HG03439 (cell line): ENCODE measurements around the gene RBM44.

Experiments used
- ATAC-seq: cut with Tn5 transposase; IDR thresholded peaks from one replicate; pipeline ENCODE4 v1.9.1; 2021; ENCODE audit warnings: mild to moderate bottlenecking, moderate library complexity; ENCODE audit not compliant: unreplicated experiment

RBM44 gene

GRCh38 chr2:237870126-237870525 lies 71.5 kb downstream of the RBM44 start:
- no peak for ATAC-seq

- ATAC-seq, result no peak
Observed at GRCh38 chr2:237870754-237871651, 72.4 kb downstream of the RBM44 start.

GRCh38 chr2:237872178-237872887 lies 73.8 kb downstream of the RBM44 start:
- no peak for ATAC-seq

GRCh38 chr2:237873421-237873831 lies 74.8 kb downstream of the RBM44 start:
- no peak for ATAC-seq

- ATAC-seq, result no peak
Observed at GRCh38 chr2:237873897-237874551, 75.4 kb downstream of the RBM44 start.

GRCh38 chr2:237874585-237875161 lies 76.1 kb downstream of the RBM44 start:
- no peak for ATAC-seq

GRCh38 chr2:237875256-237876060 lies 76.9 kb downstream of the RBM44 start:
- no peak for ATAC-seq

GRCh38 chr2:237876061-237876526 lies 77.5 kb downstream of the RBM44 start:
- ATAC-seq, result no peak

- ATAC-seq, result no peak
Observed at GRCh38 chr2:237876532-237876931, 78.0 kb downstream of the RBM44 start.

GRCh38 chr2:237876951-237877491 lies 78.4 kb downstream of the RBM44 start:
- ATAC-seq, result no peak

- no peak for ATAC-seq
Observed at GRCh38 chr2:237877576-237878307, 79.2 kb downstream of the RBM44 start.

- no peak for ATAC-seq
Observed at GRCh38 chr2:237878321-237879057, 79.9 kb downstream of the RBM44 start.

- no peak for ATAC-seq
Observed at GRCh38 chr2:237879058-237879430, 80.5 kb downstream of the RBM44 start.

GRCh38 chr2:237879991-237880560 lies 81.5 kb downstream of the RBM44 start:
- ATAC-seq, result no peak

GRCh38 chr2:237882510-237883481 lies 84.2 kb downstream of the RBM44 start:
- no peak for ATAC-seq

- no peak for ATAC-seq
Observed at GRCh38 chr2:237883951-237884446, 85.4 kb downstream of the RBM44 start.

- ATAC-seq, result no peak
Observed at GRCh38 chr2:237884681-237885080, 86.1 kb downstream of the RBM44 start.
